NCI-H1105 (cell line): ENCODE measurements around the gene APAF1.

Experiments used
- DNase-seq: peaks from one replicate; lab custom pipeline; 2025; lab: John Stamatoyannopoulos, UW

APAF1 gene

DNA sequence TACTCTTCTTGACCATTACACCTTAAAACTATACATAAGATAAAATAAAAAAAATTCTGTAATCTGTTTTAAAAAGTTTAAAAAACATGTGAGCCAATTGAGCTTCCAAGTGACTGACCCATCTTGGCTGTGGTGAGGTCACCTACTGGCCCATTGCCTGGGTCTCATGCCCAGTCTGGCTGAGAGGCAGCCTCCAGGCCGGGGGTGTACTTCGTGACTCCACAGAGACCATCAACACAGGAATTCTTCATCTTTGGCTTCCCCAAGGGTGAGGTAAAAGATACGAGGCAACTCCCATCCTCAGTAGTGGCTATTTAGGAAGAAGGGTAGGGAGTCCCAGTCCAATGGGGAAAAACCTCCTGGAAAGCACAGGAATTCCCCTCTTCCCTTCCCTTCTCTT is 113.2 kb downstream of the APAF1 start:
- DNase-seq, result no peak

DNA sequence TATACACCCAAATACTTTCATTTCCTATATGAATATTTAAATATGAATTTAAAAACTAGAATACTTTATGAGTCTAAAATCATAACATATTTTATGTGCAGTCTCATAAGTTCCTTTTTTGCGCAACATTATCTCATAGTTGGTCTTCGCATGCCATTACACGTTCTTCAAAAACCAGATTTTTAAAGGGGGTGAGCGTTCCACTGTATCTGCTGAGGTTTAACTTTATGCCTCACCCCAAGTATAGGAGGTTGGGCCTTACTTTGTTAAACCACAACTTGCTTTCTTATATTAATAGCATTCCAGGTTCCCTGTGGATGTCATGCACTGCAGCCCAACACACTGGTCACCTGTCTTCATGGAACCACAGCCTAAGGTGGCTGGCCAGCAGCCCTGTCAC is 118.6 kb downstream of the APAF1 start:
- no peak for DNase-seq

GRCh38 chr12:98767248-98767647 is 122.2 kb downstream of the APAF1 start:
- no peak for DNase-seq

GRCh38 chr12:98769068-98769467 is 124.0 kb downstream of the APAF1 start:
- DNase-seq, result no peak

GRCh38 chr12:98770230-98770629 is 125.1 kb downstream of the APAF1 start:
- DNase-seq, result no peak

GRCh38 chr12:98771811-98772752 is 127.0 kb downstream of the APAF1 start:
- no peak for DNase-seq

- DNase-seq, result no peak
These were observed 127.7 kb downstream of the APAF1 start for GRCh38 chr12:98772818-98773217.

DNA sequence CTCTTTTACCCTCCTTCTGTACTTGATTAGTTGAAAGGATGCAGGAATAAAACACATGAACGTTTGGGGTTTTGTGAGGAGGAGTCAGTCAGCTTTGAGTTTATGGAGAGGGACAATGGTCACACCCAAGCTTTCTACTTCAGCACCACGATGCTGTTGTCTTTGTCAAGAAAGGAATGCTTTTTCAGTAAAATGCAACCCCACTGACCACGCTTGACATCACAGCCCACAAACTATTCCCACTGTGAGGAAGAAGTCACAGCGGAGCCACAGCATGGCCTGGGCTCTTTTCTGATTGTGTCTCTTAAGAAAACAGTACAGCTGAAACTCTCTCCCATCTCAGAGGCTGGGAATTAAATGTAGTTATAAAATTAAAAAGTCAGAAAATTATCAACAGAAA is 135.2 kb downstream of the APAF1 start:
- no peak for DNase-seq

- no peak for DNase-seq
These were observed 138.3 kb downstream of the APAF1 start for GRCh38 chr12:98783420-98783819.
